Adrenal gland (tissue), 12 donors: ENCODE measurements around the gene KCNT2. TPM values are rescaled to one million over a fixed set of nuclear protein-coding genes. Genes with fewer than 3 reads are reported as not detected.

ENCODE experiments used
- DNase-seq, 7 donors: peaks; one replicate each; pipeline ENCODE4 v3.0.0-alpha.2; 2019 to 2020
- H3K27ac ChIP-seq, 5 donors: fragments of 200-600 bp; sonication (generic) in 4 of 5; 1 replicate in 3 of 5; 2 replicates in 2 of 5; pipeline versions ENCODE4 v1.5.1 to v1.8.0; 2016 to 2020; ENCODE audit warnings: mild to moderate bottlenecking in 1 of 5
- H3K27me3 ChIP-seq: fragments of 200-600 bp; 2 replicates; pipeline ENCODE4 v1.8.0; 2021
- H3K36me3 ChIP-seq, 2 donors: fragments of 200-600 bp; replicated peaks in 1 of 2; 1 replicate in 1 of 2; 2 replicates in 1 of 2; pipeline versions ENCODE4 v1.5.1 to v1.8.0; 2018 to 2022
- H3K4me1 ChIP-seq, 2 donors: fragments of 200-600 bp; replicated peaks in 1 of 2; 1 replicate in 1 of 2; 2 replicates in 1 of 2; pipeline versions ENCODE4 v1.5.1 to v1.8.0; 2018 to 2021
- H3K4me3 ChIP-seq, 4 donors: fragments of 200-600 bp; sonication (generic) in 3 of 4; one replicate each; pipeline ENCODE4 v1.5.1; 2016 to 2018
- H3K9me3 ChIP-seq, 3 donors: fragments of 200-600 bp; sonication (generic) in 1 of 3; replicated peaks in 1 of 3; 1 replicate in 2 of 3; 2 replicates in 1 of 3; pipeline versions ENCODE4 v1.5.1 to v1.8.0; 2016 to 2021
- CTCF ChIP-seq, 6 experiments: fragments of 450-650 bp in 4 of 6; fragments of 200-600 bp in 2 of 6; sonication (generic) in 1 of 6; IDR thresholded peaks; 1 replicate in 5 of 6; 2 replicates in 1 of 6; pipeline versions ENCODE4 v1.5.1 to v1.8.0; 2016 to 2021; ENCODE audit warnings: antibody characterized with exemption in 6 of 6, mild to moderate bottlenecking in 2 of 6, moderate library complexity in 1 of 6
- POLR2A ChIP-seq, 2 donors: fragments of 450-650 bp; IDR thresholded peaks; one replicate each; pipeline ENCODE4 v1.6.1; 2017; ENCODE audit warnings: antibody characterized with exemption in 2 of 2, mild to moderate bottlenecking in 2 of 2, moderate library complexity in 1 of 2
- WGBS, 4 donors: extraction: QIAGEN DNeasy Blood & Tissue Kit in 2 of 4; methylation state at CpG; one replicate each; pipeline versions ENCODE4 v1.1.5 to v1.1.7; 2013 to 2017; 5-methylcytosine and 5-hydroxymethylcytosine counted together
- intact Hi-C, 2 donors: fragments of 100-400 bp; cut with DNase I; formaldehyde crosslinking; loops; one replicate each; pipeline versions ENCODE4 v1.14.1 to v1.15.0; 2022 to 2023
- polyA plus RNA-seq, 3 donors: library from polyadenylated mRNA; stranded (reverse); fragments of 200-250 nt in 2 of 3; fragments of 350-450 nt in 1 of 3; fragmentation: Illumina TruSeq in 1 of 3; extraction: RNeasy Lipid Tissue Mini Kit (QIAGEN cat#74804) in 1 of 3; gene quantifications; one replicate each; pipeline ENCODE4 v1.2.3, GENCODE V29; 2013 to 2014
- total RNA-seq, 9 donors: library from RNA; depleted of rRNA in 4 of 9; stranded (reverse); fragments of >200 nt in 4 of 9; fragments of 120-200 nt in 1 of 9; fragmentation: NEBNext Ultra II Directional in 1 of 9; extraction: Animal tissue kit (Norgen Biotek cat#: 25700) in 1 of 9; gene quantifications; one replicate each; pipeline versions ENCODE4 v1.1.0 to v1.2.4, GENCODE V29; 2013 to 2023
- donor health status: healthy with polysubstance abuse.
- donor health status: Bipolar disorder and iron deficiency.
- donor health status: DM: yes; HTN: yes; CAD: no.
- donor health status: DM: no; HTN: no; CAD: no.
- donor health status: DM: no; HTN: no; CAD: no.
- donor health status: DM: yes; HTN: yes; CAD: no.

The KCNT2 gene
- total and polyA plus RNA-seq, 12 donors = 0.54 to 4.0 (median 1.2) TPM

GRCh38 chr1:196477262-196477661 is 131.0 kb downstream of the KCNT2 start:
- Histone ChIP-seq H3K27me3 (no peaks in the 10 kb centered on the region), H3K9me3 (no peaks in the 10 kb centered on the region), H3K27ac (no peak overlapping the region), H3K4me3 (no peak overlapping the region), H3K4me1 (no peaks in the 10 kb centered on the region), H3K36me3 (no peaks in the 10 kb centered on the region)
- TF ChIP-seq CTCF (IDR thresholded peaks at IDR 0.05) = no peak
- no peak for TF ChIP-seq POLR2A (IDR thresholded peaks at IDR 0.05)
- DNase-seq = no peak
- 73 to 94% (median 82%) methylated on average over 2 of the region's 2 CpGs for WGBS, 4 donors
- intact Hi-C loops = no loop called here

- intact Hi-C loops = no loop called here
- WGBS, 4 donors = 56 to 82% (median 69%) methylated on average over 1 of the region's 1 CpG
- no peak for DNase-seq
- Histone ChIP-seq H3K36me3 (no peaks in the 10 kb centered on the region), H3K27ac (no peak overlapping the region), H3K27me3 (no peaks in the 10 kb centered on the region), H3K4me3 (no peak overlapping the region), H3K4me1 (peaks cover 0 to 5% of the 10 kb centered on the region in 2 donors), H3K9me3 (no peaks in the 10 kb centered on the region)
- no peak for TF ChIP-seq POLR2A (IDR thresholded peaks at IDR 0.05)
- no peak for TF ChIP-seq CTCF (IDR thresholded peaks at IDR 0.05)
These were observed 140.9 kb downstream of the KCNT2 start for GRCh38 chr1:196467230-196467925.

- H3K27ac ChIP-seq = no peak overlapping the region
- TF ChIP-seq CTCF (IDR thresholded peaks at IDR 0.05) = no peak
- no peaks in the 10 kb centered on the region for H3K36me3 ChIP-seq
- H3K27me3 ChIP-seq = no peaks in the 10 kb centered on the region
- no peak overlapping the region for H3K4me3 ChIP-seq
- WGBS, 4 donors = 83 to 100% (median 90%) methylated on average over 1 of the region's 1 CpG
- intact Hi-C loops = no loop called here
- H3K9me3 ChIP-seq = no peaks in the 10 kb centered on the region
- H3K4me1 ChIP-seq = peaks cover 0 to 5% of the 10 kb centered on the region in 2 donors
- DNase-seq = no peak
These were observed 141.6 kb downstream of the KCNT2 start for GRCh38 chr1:196466654-196467053.

- no peaks in the 10 kb centered on the region for H3K36me3 ChIP-seq
- H3K27ac ChIP-seq = no peak overlapping the region
- H3K9me3 ChIP-seq = no peaks in the 10 kb centered on the region
- intact Hi-C loops = no loop called here
- no peaks in the 10 kb centered on the region for H3K27me3 ChIP-seq
- WGBS, 4 donors = 47 to 59% (median 54%) methylated on average over 2 of the region's 2 CpGs
- peaks cover 0 to 5% of the 10 kb centered on the region in 2 donors for H3K4me1 ChIP-seq
- TF ChIP-seq CTCF (IDR thresholded peaks at IDR 0.05) (no peak), POLR2A (IDR thresholded peaks at IDR 0.05) (no peak)
- DNase-seq = no peak
- no peak overlapping the region for H3K4me3 ChIP-seq
These were observed 142.1 kb downstream of the KCNT2 start for GRCh38 chr1:196466166-196466565.
